Astrocyte (in vitro differentiated cells and primary cell): Measurements from ENCODE around the gene OXCT1. TPM values are rescaled to one million over a fixed set of nuclear protein-coding genes. Genes with fewer than 3 reads are reported as not detected.

Experiments used
- DNase-seq: peaks from one replicate; pipeline ENCODE4 v3.0.0-alpha.2; 2010; ENCODE audit warnings: low read depth
- FAIRE-seq: peaks from 2 replicates; lab custom pipeline; 2011; peaks lifted over from hg19 to GRCh38; lab: Jason Lieb, UNC
- H2AFZ ChIP-seq: 2 replicates; pipeline ENCODE4 v1.6.0; 2012; ENCODE audit warnings: low read depth, low read length, inconsistent platforms
- H3K27ac ChIP-seq: 2 replicates; pipeline ENCODE4 v1.5.1; 2011; ENCODE audit warnings: low read depth, low read length, inconsistent platforms
- H3K27me3 ChIP-seq: 2 replicates; pipeline ENCODE4 v1.6.0; 2011; ENCODE audit warnings: low read length, inconsistent platforms; ENCODE audit not compliant: insufficient read depth
- H3K36me3 ChIP-seq: 2 replicates; pipeline ENCODE4 v1.5.1; 2011; ENCODE audit warnings: low read length, inconsistent platforms; ENCODE audit not compliant: insufficient read depth
- H3K4me1 ChIP-seq: 2 replicates; pipeline ENCODE4 v1.5.1; 2011; ENCODE audit warnings: low read length, inconsistent platforms; ENCODE audit not compliant: insufficient read depth
- H3K4me2 ChIP-seq: 2 replicates; pipeline ENCODE4 v1.6.0; 2012; ENCODE audit warnings: low read length, inconsistent platforms
- H3K4me3 ChIP-seq: 2 replicates; pipeline ENCODE4 v1.5.1; 2011; ENCODE audit warnings: low read depth, mild to moderate bottlenecking, low read length, inconsistent platforms; ENCODE audit not compliant: insufficient read depth
- H3K79me2 ChIP-seq: 2 replicates; pipeline ENCODE4 v1.6.0; 2012; ENCODE audit warnings: mild to moderate bottlenecking, low read length, inconsistent platforms; ENCODE audit not compliant: insufficient read depth
- H3K9ac ChIP-seq: 2 replicates; pipeline ENCODE4 v1.6.0; 2012; ENCODE audit warnings: mild to moderate bottlenecking, low read length, inconsistent platforms
- H3K9me3 ChIP-seq: 2 replicates; pipeline ENCODE4 v1.5.1; 2012; ENCODE audit warnings: low read depth, mild to moderate bottlenecking, low read length, inconsistent platforms; ENCODE audit not compliant: insufficient read depth
- H4K20me1 ChIP-seq: 2 replicates; pipeline ENCODE4 v1.6.0; 2012; ENCODE audit warnings: low read length, inconsistent platforms; ENCODE audit not compliant: insufficient read depth
- H3K27ac Mint-ChIP-seq: one replicate; pipeline ENCODE4 v1.8.0; 2021; ENCODE audit warnings: mild to moderate bottlenecking, mixed read lengths; ENCODE audit not compliant: unreplicated experiment
- H3K27me3 Mint-ChIP-seq: one replicate; pipeline ENCODE4 v1.8.0; 2021; ENCODE audit warnings: low read depth, mixed read lengths; ENCODE audit not compliant: unreplicated experiment
- H3K36me3 Mint-ChIP-seq: one replicate; pipeline ENCODE4 v1.8.0; 2021; ENCODE audit warnings: low read depth, mixed read lengths; ENCODE audit not compliant: unreplicated experiment
- H3K4me1 Mint-ChIP-seq: one replicate; pipeline ENCODE4 v1.8.0; 2021; ENCODE audit warnings: low read depth, mixed read lengths; ENCODE audit not compliant: unreplicated experiment
- H3K4me3 Mint-ChIP-seq: one replicate; pipeline ENCODE4 v1.8.0; 2021; ENCODE audit warnings: mild to moderate bottlenecking, moderate library complexity, mixed read lengths; ENCODE audit not compliant: unreplicated experiment
- H3K9me3 Mint-ChIP-seq: one replicate; pipeline ENCODE4 v1.8.0; 2021; ENCODE audit warnings: mild to moderate bottlenecking, mixed read lengths; ENCODE audit not compliant: unreplicated experiment
- EZH2 ChIP-seq: IDR thresholded peaks from 2 replicates; pipeline ENCODE4 v1.6.1; 2012; ENCODE audit warnings: mild to moderate bottlenecking, low read length, inconsistent platforms; ENCODE audit not compliant: insufficient read depth
- total RNA-seq: library from RNA; stranded (reverse); gene quantifications from 2 replicates; pipeline ENCODE4 v1.2.1, GENCODE V29; 2021
- TF ChIP-seq, protein P1 (sequence below): IDR thresholded peaks from 2 replicates; pipeline ENCODE4 v1.5.1; 2011; ENCODE audit warnings: low read depth, mild to moderate bottlenecking, inconsistent platforms, low read length, moderate library complexity; ENCODE audit not compliant: insufficient read depth

OXCT1 gene
- total RNA-seq, 1 donor from 2014 or later, result 24.9 TPM

DNA sequence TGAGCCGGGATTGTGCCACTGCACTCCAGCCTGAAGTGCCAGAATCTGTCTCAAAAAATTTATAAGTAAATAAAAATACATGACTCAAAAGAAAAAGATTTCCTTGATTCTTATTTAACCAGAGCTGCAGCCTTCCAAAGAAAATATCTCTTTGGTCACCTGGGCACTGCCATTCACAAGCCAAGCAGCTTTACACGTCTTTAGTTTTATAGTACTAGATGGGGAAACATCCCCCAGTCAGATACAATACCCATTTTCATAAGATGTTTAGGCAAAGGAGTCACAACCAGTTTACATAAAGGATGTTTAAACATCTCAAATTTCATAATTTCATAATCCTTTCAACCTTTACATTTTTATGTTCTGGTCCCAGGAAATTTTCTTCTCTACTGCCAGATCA is 13.7 kb upstream of the OXCT1 start:
- no peaks in the 10 kb centered on the region for H3K27me3 Mint-ChIP-seq
- H3K36me3 Mint-ChIP-seq, result no peaks in the 10 kb centered on the region
- no peaks in the 10 kb centered on the region for H3K79me2 ChIP-seq
- H3K27ac ChIP-seq, result no peak overlapping the region
- DNase-seq (no peak), FAIRE-seq (no peak)
- H3K9ac ChIP-seq, result no peak overlapping the region
- no peaks in the 10 kb centered on the region for H3K27me3 ChIP-seq
- H3K36me3 ChIP-seq, result no peaks in the 10 kb centered on the region
- H4K20me1 ChIP-seq, result no peaks in the 10 kb centered on the region
- peaks cover 2% of the 10 kb centered on the region for H3K4me1 Mint-ChIP-seq
- H2AFZ ChIP-seq, result no peak overlapping the region
- H3K9me3 Mint-ChIP-seq, result no peaks in the 10 kb centered on the region
- TF ChIP-seq, protein P1, sequence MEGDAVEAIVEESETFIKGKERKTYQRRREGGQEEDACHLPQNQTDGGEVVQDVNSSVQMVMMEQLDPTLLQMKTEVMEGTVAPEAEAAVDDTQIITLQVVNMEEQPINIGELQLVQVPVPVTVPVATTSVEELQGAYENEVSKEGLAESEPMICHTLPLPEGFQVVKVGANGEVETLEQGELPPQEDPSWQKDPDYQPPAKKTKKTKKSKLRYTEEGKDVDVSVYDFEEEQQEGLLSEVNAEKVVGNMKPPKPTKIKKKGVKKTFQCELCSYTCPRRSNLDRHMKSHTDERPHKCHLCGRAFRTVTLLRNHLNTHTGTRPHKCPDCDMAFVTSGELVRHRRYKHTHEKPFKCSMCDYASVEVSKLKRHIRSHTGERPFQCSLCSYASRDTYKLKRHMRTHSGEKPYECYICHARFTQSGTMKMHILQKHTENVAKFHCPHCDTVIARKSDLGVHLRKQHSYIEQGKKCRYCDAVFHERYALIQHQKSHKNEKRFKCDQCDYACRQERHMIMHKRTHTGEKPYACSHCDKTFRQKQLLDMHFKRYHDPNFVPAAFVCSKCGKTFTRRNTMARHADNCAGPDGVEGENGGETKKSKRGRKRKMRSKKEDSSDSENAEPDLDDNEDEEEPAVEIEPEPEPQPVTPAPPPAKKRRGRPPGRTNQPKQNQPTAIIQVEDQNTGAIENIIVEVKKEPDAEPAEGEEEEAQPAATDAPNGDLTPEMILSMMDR, result no peak
- TF ChIP-seq EZH2, result no peak
- H3K4me3 Mint-ChIP-seq, result no peak overlapping the region
- H3K9me3 ChIP-seq, result no peaks in the 10 kb centered on the region
- no peaks in the 10 kb centered on the region for H3K4me1 ChIP-seq
- H3K4me3 ChIP-seq, result no peak overlapping the region
- H3K4me2 ChIP-seq, result no peak overlapping the region
- no peak overlapping the region for H3K27ac Mint-ChIP-seq

DNA sequence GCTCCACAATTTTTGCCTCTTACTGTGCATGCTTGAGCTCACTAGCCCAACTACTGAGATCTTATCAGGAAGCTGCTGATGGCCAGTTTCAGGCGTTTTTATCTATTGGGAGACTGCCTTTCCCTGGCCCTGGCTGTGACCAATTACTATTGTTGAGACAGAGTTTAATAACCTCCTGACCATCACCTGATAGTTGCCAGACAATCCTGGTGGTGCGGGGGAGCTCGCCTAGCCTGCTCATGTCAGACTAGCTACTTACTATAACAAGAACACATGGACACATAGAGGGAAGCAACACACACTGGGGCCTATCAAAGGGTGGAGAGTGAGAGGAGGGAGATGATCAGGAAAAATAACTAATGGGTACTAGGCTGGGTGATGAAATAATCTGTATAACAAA is 13.0 kb upstream of the OXCT1 start:
- FAIRE-seq, result no peak
- no peak for TF ChIP-seq EZH2
- no peak for DNase-seq
- H3K9ac ChIP-seq, result no peak overlapping the region
- H3K36me3 ChIP-seq, result no peaks in the 10 kb centered on the region
- Mint-ChIP-seq H3K27ac (no peak overlapping the region), H3K4me1 (peaks cover 6% of the 10 kb centered on the region), H3K9me3 (no peaks in the 10 kb centered on the region), H3K4me3 (no peak overlapping the region), H3K27me3 (no peaks in the 10 kb centered on the region), H3K36me3 (no peaks in the 10 kb centered on the region)
- H3K9me3 ChIP-seq, result no peaks in the 10 kb centered on the region
- no peaks in the 10 kb centered on the region for H3K4me1 ChIP-seq
- no peak overlapping the region for H3K4me2 ChIP-seq
- H3K4me3 ChIP-seq, result no peak overlapping the region
- no peak overlapping the region for H3K27ac ChIP-seq
- H3K27me3 ChIP-seq, result no peaks in the 10 kb centered on the region
- no peak overlapping the region for H2AFZ ChIP-seq
- H3K79me2 ChIP-seq, result no peaks in the 10 kb centered on the region
- no peaks in the 10 kb centered on the region for H4K20me1 ChIP-seq

DNA sequence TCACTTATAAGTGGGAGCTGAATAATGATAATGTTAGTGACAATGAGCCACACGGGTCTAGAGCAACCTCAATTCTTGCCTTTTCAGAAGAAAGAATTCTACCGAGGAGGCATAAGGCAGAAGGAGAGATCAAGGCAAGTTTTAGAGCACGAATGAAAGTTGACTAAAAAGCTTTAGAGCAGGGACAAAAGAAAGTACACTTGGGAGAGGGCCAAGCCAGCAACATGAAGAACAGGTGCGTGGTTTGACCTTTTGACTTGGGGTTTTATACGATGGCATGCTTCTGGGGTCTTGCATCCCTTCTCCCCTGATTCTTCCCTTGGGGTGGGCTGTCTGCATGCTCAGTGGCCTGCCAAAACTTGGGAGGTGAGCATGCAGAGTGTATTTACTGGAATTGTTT is 12.5 kb upstream of the OXCT1 start:
- FAIRE-seq (no peak), DNase-seq (no peak)
- H3K27ac ChIP-seq, result no peak overlapping the region
- no peaks in the 10 kb centered on the region for H3K79me2 ChIP-seq
- H3K4me2 ChIP-seq, result no peak overlapping the region
- no peak overlapping the region for H3K9ac ChIP-seq
- Mint-ChIP-seq H3K9me3 (no peaks in the 10 kb centered on the region), H3K27ac (no peak overlapping the region), H3K27me3 (no peaks in the 10 kb centered on the region), H3K4me3 (no peak overlapping the region), H3K36me3 (no peaks in the 10 kb centered on the region), H3K4me1 (peaks cover 6% of the 10 kb centered on the region)
- no peaks in the 10 kb centered on the region for H3K4me1 ChIP-seq
- H3K27me3 ChIP-seq, result no peaks in the 10 kb centered on the region
- H3K4me3 ChIP-seq, result no peak overlapping the region
- no peaks in the 10 kb centered on the region for H3K36me3 ChIP-seq
- H4K20me1 ChIP-seq, result no peaks in the 10 kb centered on the region
- no peak for TF ChIP-seq EZH2
- TF ChIP-seq, protein P1, result no peak
- H2AFZ ChIP-seq, result no peak overlapping the region
- H3K9me3 ChIP-seq, result no peaks in the 10 kb centered on the region
